Naive thymus-derived CD8-positive, alpha-beta T cell (primary cell): ENCODE measurements around the gene DHX38. TPM values are rescaled to one million over a fixed set of nuclear protein-coding genes. Genes with fewer than 3 reads are reported as not detected.

Experiments
- ATAC-seq, 2 donors: fragments of 150-1000 bp; cut with Tn5 transposase in 1 of 2; sonication (Bioruptor Pico), chemical (Tn5 transposase) in 1 of 2; 1 replicate in 1 of 2; 2 replicates in 1 of 2; pipeline ENCODE4 v1.10.0; 2021; ENCODE audit warnings: mild to moderate bottlenecking in 2 of 2, moderate library complexity in 2 of 2
- POLR2A ChIA-PET: fragments of 350-600 bp; sonication (Branson Sonifier 250); formaldehyde crosslinking; loops from one replicate; lab custom pipeline; 2021; ENCODE audit warnings: antibody characterized with exemption; lab: Charles Lee
- DNase-seq, 10 donors: peaks; one replicate each; pipeline versions ENCODE4 v3.0.0 to v3.0.0-alpha.2; 2020 to 2022
- H3K27ac Mint-ChIP-seq, 10 donors: one replicate each; pipeline ENCODE4 v1.8.0; 2020 to 2022; ENCODE audit warnings: mild to moderate bottlenecking in 10 of 10, mixed read lengths in 10 of 10, moderate library complexity in 4 of 10, inconsistent platforms in 1 of 10
- H3K27me3 Mint-ChIP-seq, 5 donors: one replicate each; pipeline ENCODE4 v1.8.0; 2021 to 2022; ENCODE audit warnings: mixed read lengths in 5 of 5
- H3K36me3 Mint-ChIP-seq, 3 donors: one replicate each; pipeline ENCODE4 v1.8.0; 2020 to 2022; ENCODE audit warnings: mixed read lengths in 3 of 3, mild to moderate bottlenecking in 2 of 3, inconsistent platforms in 1 of 3
- H3K4me1 Mint-ChIP-seq, 4 donors: one replicate each; pipeline ENCODE4 v1.8.0; 2021 to 2022; ENCODE audit warnings: mixed read lengths in 4 of 4
- H3K4me3 Mint-ChIP-seq, 10 donors: one replicate each; pipeline ENCODE4 v1.8.0; 2020 to 2022; ENCODE audit warnings: mild to moderate bottlenecking in 10 of 10, mixed read lengths in 10 of 10, moderate library complexity in 6 of 10, inconsistent platforms in 1 of 10
- H3K9me3 Mint-ChIP-seq, 9 donors: one replicate each; pipeline ENCODE4 v1.8.0; 2020 to 2022; ENCODE audit warnings: mixed read lengths in 9 of 9, mild to moderate bottlenecking in 3 of 9, inconsistent platforms in 1 of 9, moderate library complexity in 1 of 9
- polyA plus RNA-seq, 3 donors: library from polyadenylated mRNA; unstranded; fragments of 300-500 nt; fragmentation: Illumina TruSeq; gene quantifications; one replicate each; pipeline ENCODE4 v1.2.3, GENCODE V29; 2021
- total RNA-seq, 8 experiments: library from RNA in 2 of 8; stranded (reverse) in 2 of 8; gene quantifications; one replicate each; pipeline ENCODE4 v1.2.3 and lab custom pipeline; 2021 to 2026

DHX38 gene
- total and polyA plus RNA-seq, 5 experiments from 2014 or later: 16.8 to 120 (median 36.9) TPM

DNA sequence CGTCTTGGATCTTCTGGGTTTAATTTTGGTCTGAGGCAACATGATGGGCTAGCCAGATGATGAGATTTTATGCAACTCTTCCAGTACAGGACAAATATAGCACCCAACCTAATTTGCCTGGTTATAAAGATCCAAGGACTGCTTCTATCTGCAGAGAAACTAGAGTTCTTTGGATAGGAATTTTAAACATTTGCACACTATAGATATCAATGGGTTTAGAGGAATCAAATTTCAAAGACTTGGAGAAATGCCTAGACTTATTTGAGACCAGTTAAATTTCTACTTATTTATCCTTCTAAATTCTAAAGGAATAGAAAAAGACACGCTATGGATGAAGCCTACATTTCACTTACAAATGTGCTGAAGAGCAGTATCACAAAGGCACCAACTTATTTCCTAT, 65.7 kb downstream of the DHX38 start:
- Mint-ChIP-seq H3K27ac (no peak overlapping the region), H3K36me3 (peaks cover 0 to 3% (median 0%) of the 10 kb centered on the region in 3 donors), H3K9me3 (peaks cover 0 to 2% (median 0%) of the 10 kb centered on the region in 9 donors), H3K4me1 (no peaks in the 10 kb centered on the region), H3K4me3 (no peak overlapping the region), H3K27me3 (no peaks in the 10 kb centered on the region)
- POLR2A ChIA-PET: no interaction called here
- ATAC-seq: no peak
- DNase-seq: no peak

- POLR2A ChIA-PET: no interaction called here
- H3K9me3 Mint-ChIP-seq: peaks cover 0 to 2% (median 0%) of the 10 kb centered on the region in 9 donors
- H3K27me3 Mint-ChIP-seq: no peaks in the 10 kb centered on the region
- H3K4me3 Mint-ChIP-seq: no peak overlapping the region
- no peak for DNase-seq
- H3K36me3 Mint-ChIP-seq: peaks cover 0 to 3% (median 0%) of the 10 kb centered on the region in 3 donors
- no peaks in the 10 kb centered on the region for H3K4me1 Mint-ChIP-seq
- no peak for ATAC-seq
- H3K27ac Mint-ChIP-seq: no peak overlapping the region
Measured at GRCh38 chr16:72159801-72160200, 66.2 kb downstream of the DHX38 start.

DNA sequence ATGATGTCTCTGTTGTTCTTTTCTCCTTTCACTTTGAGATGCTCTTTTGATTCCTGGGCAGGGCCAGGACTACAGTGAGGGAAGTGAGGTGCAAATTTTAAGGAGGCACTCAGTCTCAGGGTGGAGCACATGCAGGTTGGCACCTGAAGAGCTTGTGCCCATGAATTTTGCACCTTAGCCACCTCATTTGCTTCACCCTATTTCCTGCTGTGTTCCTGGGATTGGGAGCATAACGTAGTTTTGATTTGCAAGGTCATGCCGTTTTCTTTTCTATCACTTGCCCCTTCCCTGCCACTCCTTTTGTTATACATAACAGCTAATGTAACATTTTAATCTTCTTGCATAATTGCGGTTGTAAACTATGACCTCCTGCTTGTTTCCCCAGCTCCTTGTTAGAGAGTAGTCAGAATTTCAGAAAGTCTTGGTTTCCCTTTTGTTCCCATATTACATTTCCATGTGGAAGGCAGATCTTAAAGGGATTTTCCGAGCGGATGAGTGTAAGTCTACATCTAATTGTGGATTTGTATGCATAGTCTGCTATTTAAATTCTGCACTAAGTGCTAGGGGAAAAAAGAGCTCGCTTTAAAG, 68.6 kb downstream of the DHX38 start:
- Mint-ChIP-seq H3K9me3 (peaks cover 0 to 2% (median 0%) of the 10 kb centered on the region in 9 donors), H3K36me3 (peaks cover 0 to 3% (median 0%) of the 10 kb centered on the region in 3 donors), H3K27ac (no peak overlapping the region), H3K27me3 (peaks cover 0 to 5% (median 0%) of the 10 kb centered on the region in 5 donors), H3K4me1 (no peaks in the 10 kb centered on the region), H3K4me3 (no peak overlapping the region)
- POLR2A ChIA-PET: no interaction called here
- DNase-seq (no peak), ATAC-seq (no peak)

Other genes with a start within 250 kb of the DHX38 start
- 10 to 100 TPM; 34.2 to 35.6 TPM for gene ATXN1L, start 247.9 kb upstream of the DHX38 start, total RNA-seq
- 1 to 10 TPM; 4.8 to 8.5 (median 7.5) TPM for gene ATXN1L, start 247.9 kb upstream of the DHX38 start, polyA plus RNA-seq
- gene ZNF821, start 209.7 kb upstream of the DHX38 start, total RNA-seq: 1 to 10 TPM; 4.3 to 5.1 TPM
- 1 to 10 TPM; 4.3 to 5.4 (median 4.9) TPM for gene ZNF821, start 209.7 kb upstream of the DHX38 start, polyA plus RNA-seq
- 100 to 1,000 TPM; 270 to 298 TPM for gene IST1, start 198.3 kb upstream of the DHX38 start, total RNA-seq
- 100 to 1,000 TPM; 115 to 161 (median 115) TPM for gene IST1, start 198.3 kb upstream of the DHX38 start, polyA plus RNA-seq
- gene PKD1L3, start 93.4 kb upstream of the DHX38 start, total RNA-seq: not detected
- gene PKD1L3, start 93.4 kb upstream of the DHX38 start, polyA plus RNA-seq: not detected
- gene DHODH, start 85.1 kb upstream of the DHX38 start, total RNA-seq: 10 to 100 TPM; 14.6 to 14.8 TPM
- gene DHODH, start 85.1 kb upstream of the DHX38 start, polyA plus RNA-seq: 10 to 100 TPM in 2 of 3 donors, 1 to 10 TPM in 1; 9.9 to 14.8 (median 12.5) TPM
- gene HP, start 39.3 kb upstream of the DHX38 start, total RNA-seq: under 1 TPM in 1 of 2 experiments, not detected in 1; 0.22 TPM
- under 1 TPM in 1 of 3 donors, not detected in 2; 0.26 TPM for gene HP, start 39.3 kb upstream of the DHX38 start, polyA plus RNA-seq
- not detected for gene HPR, start 30.6 kb upstream of the DHX38 start, total RNA-seq
- gene HPR, start 30.6 kb upstream of the DHX38 start, polyA plus RNA-seq: not detected
- 10 to 100 TPM; 18.7 to 20.3 TPM for gene TXNL4B, start 227 bp upstream of the DHX38 start, total RNA-seq
- 10 to 100 TPM; 12.0 to 17.5 (median 15.7) TPM for gene TXNL4B, start 227 bp upstream of the DHX38 start, polyA plus RNA-seq
- gene PMFBP1, start 78.3 kb downstream of the DHX38 start, total RNA-seq: 1 to 10 TPM in 1 of 2 experiments, under 1 TPM in 1; 0.99 to 2.0 TPM
- gene PMFBP1, start 78.3 kb downstream of the DHX38 start, polyA plus RNA-seq: under 1 TPM in 2 of 3 donors, not detected in 1; 0.13 to 0.95 TPM